GM12878 (cell line): Measurements from ENCODE around the gene KIN.

Experiments
- CREB1 ChIP-seq: IDR thresholded peaks from 2 replicates; pipeline ENCODE4 v1.6.1; 2012; ENCODE audit warnings: low read depth, mild to moderate bottlenecking, inconsistent platforms
- EP300 ChIP-seq, 2 experiments: fragments of 150-350 bp in 1 of 2; IDR thresholded peaks; 2 replicates each; pipeline ENCODE4 v1.6.1; 2011 to 2012; ENCODE audit warnings: low read depth in 2 of 2, low read length in 2 of 2, borderline replicate concordance in 1 of 2, improper control_type of control experiment in 1 of 2, inconsistent platforms in 1 of 2; ENCODE audit not compliant: control insufficient read depth in 1 of 2
- JUND ChIP-seq: IDR thresholded peaks from 2 replicates; pipeline ENCODE4 v1.6.1; 2012; ENCODE audit warnings: low read depth, mild to moderate bottlenecking, low read length, improper control_type of control experiment, moderate library complexity
- RB1 ChIP-seq: fragments of 450-650 bp; formaldehyde crosslinking; IDR thresholded peaks from 2 replicates; pipeline ENCODE4 v1.6.1; 2017; ENCODE audit warnings: mild to moderate bottlenecking, borderline replicate concordance
- TF ChIP-seq, protein P1 (sequence below): IDR thresholded peaks from 2 replicates; pipeline ENCODE4 v1.6.1; 2012; ENCODE audit warnings: mild to moderate bottlenecking, low read depth, low read length
- TF ChIP-seq, protein P2 (sequence below), 3 experiments: IDR thresholded peaks in 2 of 3; conservative IDR thresholded peaks in 1 of 3; 2 replicates each; pipeline ENCODE4 v1.5.1; 2011; ENCODE audit warnings: low read depth in 3 of 3, low read length in 3 of 3, mild to moderate bottlenecking in 3 of 3, control low read depth in 2 of 3, moderate library complexity in 2 of 3, inconsistent platforms in 1 of 3, mixed read lengths in 1 of 3; ENCODE audit not compliant: control insufficient read depth in 2 of 3, insufficient read depth in 1 of 3; ENCODE audit errors: extremely low read depth in 1 of 3

DNA sequence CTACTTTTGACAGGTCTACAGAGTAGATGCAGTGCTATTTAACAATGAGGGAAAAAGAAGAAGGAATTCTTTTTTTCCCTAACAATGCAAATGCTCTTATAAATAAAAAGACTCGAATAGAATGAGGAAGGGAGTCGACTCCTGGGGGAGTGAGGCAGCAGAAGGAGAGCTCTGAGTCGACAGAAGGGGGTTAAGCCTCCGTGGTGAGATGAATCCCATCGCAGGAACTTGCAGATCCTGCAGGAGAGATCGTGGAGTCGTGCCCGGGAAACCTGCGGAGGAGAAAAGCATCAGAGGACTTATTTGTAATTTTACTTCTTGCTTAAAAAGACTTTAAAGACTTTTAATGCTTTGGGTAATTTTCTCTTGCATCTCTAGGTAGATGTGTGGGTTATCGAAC, 67.3 kb downstream of the KIN start:
- TF ChIP-seq, protein P1, sequence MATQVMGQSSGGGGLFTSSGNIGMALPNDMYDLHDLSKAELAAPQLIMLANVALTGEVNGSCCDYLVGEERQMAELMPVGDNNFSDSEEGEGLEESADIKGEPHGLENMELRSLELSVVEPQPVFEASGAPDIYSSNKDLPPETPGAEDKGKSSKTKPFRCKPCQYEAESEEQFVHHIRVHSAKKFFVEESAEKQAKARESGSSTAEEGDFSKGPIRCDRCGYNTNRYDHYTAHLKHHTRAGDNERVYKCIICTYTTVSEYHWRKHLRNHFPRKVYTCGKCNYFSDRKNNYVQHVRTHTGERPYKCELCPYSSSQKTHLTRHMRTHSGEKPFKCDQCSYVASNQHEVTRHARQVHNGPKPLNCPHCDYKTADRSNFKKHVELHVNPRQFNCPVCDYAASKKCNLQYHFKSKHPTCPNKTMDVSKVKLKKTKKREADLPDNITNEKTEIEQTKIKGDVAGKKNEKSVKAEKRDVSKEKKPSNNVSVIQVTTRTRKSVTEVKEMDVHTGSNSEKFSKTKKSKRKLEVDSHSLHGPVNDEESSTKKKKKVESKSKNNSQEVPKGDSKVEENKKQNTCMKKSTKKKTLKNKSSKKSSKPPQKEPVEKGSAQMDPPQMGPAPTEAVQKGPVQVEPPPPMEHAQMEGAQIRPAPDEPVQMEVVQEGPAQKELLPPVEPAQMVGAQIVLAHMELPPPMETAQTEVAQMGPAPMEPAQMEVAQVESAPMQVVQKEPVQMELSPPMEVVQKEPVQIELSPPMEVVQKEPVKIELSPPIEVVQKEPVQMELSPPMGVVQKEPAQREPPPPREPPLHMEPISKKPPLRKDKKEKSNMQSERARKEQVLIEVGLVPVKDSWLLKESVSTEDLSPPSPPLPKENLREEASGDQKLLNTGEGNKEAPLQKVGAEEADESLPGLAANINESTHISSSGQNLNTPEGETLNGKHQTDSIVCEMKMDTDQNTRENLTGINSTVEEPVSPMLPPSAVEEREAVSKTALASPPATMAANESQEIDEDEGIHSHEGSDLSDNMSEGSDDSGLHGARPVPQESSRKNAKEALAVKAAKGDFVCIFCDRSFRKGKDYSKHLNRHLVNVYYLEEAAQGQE = no peak
- TF ChIP-seq, protein P2, sequence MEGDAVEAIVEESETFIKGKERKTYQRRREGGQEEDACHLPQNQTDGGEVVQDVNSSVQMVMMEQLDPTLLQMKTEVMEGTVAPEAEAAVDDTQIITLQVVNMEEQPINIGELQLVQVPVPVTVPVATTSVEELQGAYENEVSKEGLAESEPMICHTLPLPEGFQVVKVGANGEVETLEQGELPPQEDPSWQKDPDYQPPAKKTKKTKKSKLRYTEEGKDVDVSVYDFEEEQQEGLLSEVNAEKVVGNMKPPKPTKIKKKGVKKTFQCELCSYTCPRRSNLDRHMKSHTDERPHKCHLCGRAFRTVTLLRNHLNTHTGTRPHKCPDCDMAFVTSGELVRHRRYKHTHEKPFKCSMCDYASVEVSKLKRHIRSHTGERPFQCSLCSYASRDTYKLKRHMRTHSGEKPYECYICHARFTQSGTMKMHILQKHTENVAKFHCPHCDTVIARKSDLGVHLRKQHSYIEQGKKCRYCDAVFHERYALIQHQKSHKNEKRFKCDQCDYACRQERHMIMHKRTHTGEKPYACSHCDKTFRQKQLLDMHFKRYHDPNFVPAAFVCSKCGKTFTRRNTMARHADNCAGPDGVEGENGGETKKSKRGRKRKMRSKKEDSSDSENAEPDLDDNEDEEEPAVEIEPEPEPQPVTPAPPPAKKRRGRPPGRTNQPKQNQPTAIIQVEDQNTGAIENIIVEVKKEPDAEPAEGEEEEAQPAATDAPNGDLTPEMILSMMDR (IDR thresholded peaks at IDR 0.05 in 2 of 3, conservative IDR thresholded peaks at IDR 0.05 in 1 of 3; ENCODE audit: control insufficient read depth in 2 of 3, extremely low read depth in 1 of 3, insufficient read depth in 1 of 3, low read depth in 3 of 3, low read length in 3 of 3) = no peak
- no peak for TF ChIP-seq EP300 (IDR thresholded peaks at IDR 0.05; ENCODE audit: borderline replicate concordance in 1 of 2, control insufficient read depth in 1 of 2, low read depth in 2 of 2, low read length in 2 of 2)
- no peak for TF ChIP-seq CREB1
- TF ChIP-seq RB1 = no peak
- no peak for TF ChIP-seq JUND
